Peyer's patch (tissue), 4 donors: ENCODE results near the gene CSRNP3. TPM values are rescaled to one million over a fixed set of nuclear protein-coding genes. Genes with fewer than 3 reads are reported as not detected.

ENCODE experiments used
- DNase-seq, 3 donors: peaks; one replicate each; pipeline ENCODE4 v3.0.0-alpha.2; 2017 to 2019
- H3K27ac ChIP-seq, 4 donors: fragments of 200-600 bp; sonication (generic); one replicate each; pipeline ENCODE4 v1.5.1; 2016 to 2019
- H3K27me3 ChIP-seq, 2 donors: fragments of 200-600 bp; sonication (generic); one replicate each; pipeline ENCODE4 v1.5.1; 2019
- H3K36me3 ChIP-seq, 3 donors: fragments of 200-600 bp; sonication (generic); one replicate each; pipeline ENCODE4 v1.5.1; 2016 to 2019
- H3K4me1 ChIP-seq, 4 donors: fragments of 200-600 bp; sonication (generic); one replicate each; pipeline ENCODE4 v1.5.1; 2016 to 2019
- H3K4me3 ChIP-seq, 4 donors: fragments of 200-600 bp; sonication (generic); 1 replicate in 3 of 4; 2 replicates in 1 of 4; pipeline ENCODE4 v1.5.1; 2016 to 2019; ENCODE audit warnings: mild to moderate bottlenecking in 1 of 4
- H3K9me3 ChIP-seq, 4 donors: fragments of 200-600 bp; sonication (generic); one replicate each; pipeline ENCODE4 v1.5.1; 2016 to 2019; ENCODE audit warnings: mild to moderate bottlenecking in 1 of 4
- POLR2A ChIP-seq, 2 donors: fragments of 450-650 bp; IDR thresholded peaks; one replicate each; pipeline ENCODE4 v1.5.1; 2017; ENCODE audit warnings: antibody characterized with exemption in 2 of 2, mild to moderate bottlenecking in 2 of 2, moderate library complexity in 2 of 2
- total RNA-seq, 4 donors: library from RNA; depleted of rRNA; stranded (reverse); fragments of >200 nt; gene quantifications; one replicate each; pipeline ENCODE4 v1.1.0, GENCODE V29; 2016
- TF ChIP-seq, protein P1 (sequence below), 6 experiments: fragments of 450-650 bp in 4 of 6; fragments of 200-600 bp in 2 of 6; sonication (generic) in 1 of 6; IDR thresholded peaks; one replicate each; pipeline ENCODE4 v1.5.1; 2017 to 2019; ENCODE audit warnings: antibody characterized with exemption in 6 of 6, mild to moderate bottlenecking in 3 of 6, moderate library complexity in 1 of 6

Gene CSRNP3
- total RNA-seq, 4 donors from 2014 or later = 1.6 to 10.5 (median 4.4) TPM

DNA sequence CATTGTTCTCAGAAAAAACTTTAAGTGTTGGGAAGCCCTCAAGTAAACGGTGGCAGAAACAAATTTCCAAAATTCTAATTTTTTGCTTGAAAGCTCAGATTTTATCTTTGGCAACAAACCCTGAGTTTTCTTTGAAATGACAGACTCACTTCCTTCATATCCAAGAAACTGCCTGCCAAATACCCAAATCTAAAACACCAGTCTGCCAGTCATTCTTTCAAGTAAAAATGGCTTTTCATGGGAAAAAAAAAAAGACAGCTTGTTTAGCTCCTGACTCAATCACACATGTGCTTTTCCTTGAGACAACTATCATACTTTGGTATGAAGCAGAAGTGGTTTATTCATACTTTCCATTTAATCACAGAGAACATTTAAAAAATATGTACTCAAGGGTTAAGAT is 40.6 kb upstream of the CSRNP3 start:
- TF ChIP-seq, protein P1, sequence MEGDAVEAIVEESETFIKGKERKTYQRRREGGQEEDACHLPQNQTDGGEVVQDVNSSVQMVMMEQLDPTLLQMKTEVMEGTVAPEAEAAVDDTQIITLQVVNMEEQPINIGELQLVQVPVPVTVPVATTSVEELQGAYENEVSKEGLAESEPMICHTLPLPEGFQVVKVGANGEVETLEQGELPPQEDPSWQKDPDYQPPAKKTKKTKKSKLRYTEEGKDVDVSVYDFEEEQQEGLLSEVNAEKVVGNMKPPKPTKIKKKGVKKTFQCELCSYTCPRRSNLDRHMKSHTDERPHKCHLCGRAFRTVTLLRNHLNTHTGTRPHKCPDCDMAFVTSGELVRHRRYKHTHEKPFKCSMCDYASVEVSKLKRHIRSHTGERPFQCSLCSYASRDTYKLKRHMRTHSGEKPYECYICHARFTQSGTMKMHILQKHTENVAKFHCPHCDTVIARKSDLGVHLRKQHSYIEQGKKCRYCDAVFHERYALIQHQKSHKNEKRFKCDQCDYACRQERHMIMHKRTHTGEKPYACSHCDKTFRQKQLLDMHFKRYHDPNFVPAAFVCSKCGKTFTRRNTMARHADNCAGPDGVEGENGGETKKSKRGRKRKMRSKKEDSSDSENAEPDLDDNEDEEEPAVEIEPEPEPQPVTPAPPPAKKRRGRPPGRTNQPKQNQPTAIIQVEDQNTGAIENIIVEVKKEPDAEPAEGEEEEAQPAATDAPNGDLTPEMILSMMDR (IDR thresholded peaks at IDR 0.05) = no peak
- no peak for TF ChIP-seq POLR2A (IDR thresholded peaks at IDR 0.05)
- Histone ChIP-seq H3K4me1 (no peaks in the 10 kb centered on the region), H3K4me3 (no peak overlapping the region), H3K36me3 (no peaks in the 10 kb centered on the region), H3K27me3 (no peaks in the 10 kb centered on the region), H3K9me3 (no peaks in the 10 kb centered on the region), H3K27ac (no peak overlapping the region)
- DNase-seq = no peak

DNA sequence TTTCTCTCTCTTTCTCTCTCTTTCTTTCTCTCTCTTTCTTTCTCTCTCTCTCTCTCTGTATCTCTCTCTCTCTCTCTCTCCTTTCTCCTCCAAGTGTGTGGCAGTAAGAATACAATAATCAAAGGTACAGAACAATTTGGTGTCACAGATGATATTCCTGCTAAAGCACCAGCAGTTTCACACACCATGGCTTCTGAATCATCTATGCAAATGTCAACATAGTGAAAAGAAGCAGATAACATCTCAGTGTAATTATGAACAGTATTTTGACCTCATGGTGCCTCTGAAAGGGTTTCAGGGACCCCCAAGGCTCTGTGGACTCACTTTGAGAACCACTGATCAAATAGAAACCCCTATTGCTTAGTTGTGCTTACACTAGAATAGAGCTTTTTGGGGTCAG is 38.5 kb upstream of the CSRNP3 start:
- no peaks in the 10 kb centered on the region for H3K9me3 ChIP-seq
- H3K27me3 ChIP-seq = no peaks in the 10 kb centered on the region
- no peak for DNase-seq
- TF ChIP-seq, protein P1 (IDR thresholded peaks at IDR 0.05) = no peak
- TF ChIP-seq POLR2A (IDR thresholded peaks at IDR 0.05) = no peak
- no peaks in the 10 kb centered on the region for H3K36me3 ChIP-seq
- H3K4me1 ChIP-seq = no peaks in the 10 kb centered on the region
- H3K27ac ChIP-seq = no peak overlapping the region
- H3K4me3 ChIP-seq = no peak overlapping the region

DNA sequence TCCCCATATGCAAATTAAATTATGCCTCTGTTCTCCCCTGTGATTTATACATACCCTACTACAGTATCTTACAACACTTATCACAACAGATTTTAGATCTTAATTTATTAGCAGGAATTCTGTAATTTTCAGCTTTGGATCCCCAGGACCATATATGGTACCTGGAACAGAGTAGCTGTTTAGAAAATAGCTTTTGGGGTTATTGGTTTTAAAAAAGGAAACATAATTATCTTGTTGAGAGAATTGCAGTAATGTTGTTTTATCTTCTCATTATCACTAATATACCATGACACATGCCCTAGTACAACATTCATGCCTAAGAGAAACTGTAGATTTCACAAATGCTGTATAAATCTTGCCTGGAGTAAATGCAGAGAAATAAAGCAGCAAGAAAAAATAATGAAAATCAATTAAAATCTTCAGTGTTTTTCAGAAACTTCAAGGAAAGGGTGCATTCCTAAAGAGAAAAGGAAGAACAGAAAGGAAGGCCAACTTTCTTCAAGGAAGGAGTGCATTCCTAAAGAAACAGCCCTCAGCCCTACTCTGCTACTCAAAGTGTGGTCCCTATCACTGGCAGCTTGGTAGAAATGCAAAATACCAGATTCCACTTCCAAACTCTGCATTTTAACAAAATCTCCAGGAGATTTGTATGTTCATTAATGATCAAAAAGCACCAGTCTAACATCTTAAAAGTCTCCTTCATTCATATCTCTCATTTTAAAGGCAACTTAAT is 37.1 kb upstream of the CSRNP3 start:
- no peaks in the 10 kb centered on the region for H3K4me1 ChIP-seq
- no peak overlapping the region for H3K27ac ChIP-seq
- no peaks in the 10 kb centered on the region for H3K27me3 ChIP-seq
- DNase-seq = no peak
- no peaks in the 10 kb centered on the region for H3K36me3 ChIP-seq
- H3K4me3 ChIP-seq = no peak overlapping the region
- TF ChIP-seq, protein P1 (IDR thresholded peaks at IDR 0.05) = no peak
- no peak for TF ChIP-seq POLR2A (IDR thresholded peaks at IDR 0.05)
- H3K9me3 ChIP-seq = no peaks in the 10 kb centered on the region

DNA sequence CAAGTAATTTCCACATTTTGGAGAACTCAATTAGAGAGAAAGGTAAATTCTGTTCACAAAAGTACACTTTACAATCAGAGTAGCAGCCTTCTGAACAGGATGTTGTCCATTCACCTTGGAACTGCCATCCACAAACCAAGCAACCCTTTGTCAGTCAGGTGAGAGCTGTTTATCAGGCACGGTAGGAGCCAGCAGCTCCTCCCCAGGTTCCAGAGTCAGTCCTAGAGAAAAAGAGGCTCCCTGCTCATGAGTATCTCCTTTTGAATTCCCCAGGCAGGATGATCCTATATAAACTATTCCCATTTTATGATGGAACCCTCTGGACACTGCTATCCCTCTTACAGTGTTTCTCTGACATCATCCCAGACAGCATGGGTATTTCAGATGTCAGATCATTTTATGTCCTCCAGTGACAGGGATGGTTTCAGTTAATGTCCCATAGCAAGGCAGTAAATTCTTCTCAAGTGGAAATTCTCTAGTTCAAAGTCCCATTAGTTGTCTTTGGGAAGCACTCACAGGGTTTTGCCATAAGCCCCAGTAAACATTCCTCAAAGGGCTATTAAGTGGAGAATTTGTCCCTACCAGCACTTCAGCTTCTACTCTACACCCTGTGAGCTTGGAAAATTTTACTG is 34.5 kb upstream of the CSRNP3 start:
- no peak for DNase-seq
- H3K4me1 ChIP-seq = no peaks in the 10 kb centered on the region
- H3K9me3 ChIP-seq = no peaks in the 10 kb centered on the region
- H3K36me3 ChIP-seq = no peaks in the 10 kb centered on the region
- H3K4me3 ChIP-seq = no peak overlapping the region
- no peak overlapping the region for H3K27ac ChIP-seq
- TF ChIP-seq, protein P1 (IDR thresholded peaks at IDR 0.05) = no peak
- no peak for TF ChIP-seq POLR2A (IDR thresholded peaks at IDR 0.05)
- no peaks in the 10 kb centered on the region for H3K27me3 ChIP-seq

DNA sequence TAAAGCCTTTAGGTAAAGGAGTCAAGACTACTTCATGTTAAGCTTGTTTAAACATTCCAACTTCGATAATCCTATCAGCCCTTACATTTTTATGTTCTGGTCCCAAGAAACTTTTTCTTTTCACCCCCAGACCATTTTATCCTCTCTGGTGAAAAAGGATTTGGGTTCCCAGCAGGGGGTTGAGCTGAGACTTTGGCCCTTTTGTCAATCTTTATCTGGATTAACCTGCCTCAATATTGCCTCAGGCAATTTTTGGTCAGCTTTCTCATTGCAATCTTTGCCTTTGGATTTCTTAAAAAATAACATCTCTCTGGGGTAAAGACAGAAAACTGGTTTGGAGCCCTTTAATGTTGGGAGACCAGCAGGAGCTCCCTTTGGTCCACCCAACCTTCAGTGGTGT is 33.9 kb upstream of the CSRNP3 start:
- Histone ChIP-seq H3K4me3 (no peak overlapping the region), H3K4me1 (no peaks in the 10 kb centered on the region), H3K36me3 (no peaks in the 10 kb centered on the region), H3K9me3 (no peaks in the 10 kb centered on the region), H3K27me3 (no peaks in the 10 kb centered on the region), H3K27ac (no peak overlapping the region)
- no peak for TF ChIP-seq POLR2A (IDR thresholded peaks at IDR 0.05)
- TF ChIP-seq, protein P1 (IDR thresholded peaks at IDR 0.05) = no peak
- DNase-seq = no peak
